ENCODE data around the gene NFATC1.

The NFATC1 gene

GRCh38 chr18:79410731-79411613, 15.2 kb downstream of the NFATC1 start:
- Mint-ChIP-seq H3K9me3 (no peaks in the 10 kb centered on the region), H3K27me3 (no peaks in the 10 kb centered on the region), H3K4me1 (ENCODE audit: low read depth) (peaks cover 13% of the 10 kb centered on the region), H3K27ac (no peak overlapping the region), H3K4me3 (no peak overlapping the region), H3K36me3 (ENCODE audit: low read depth) (peaks cover 38% of the 10 kb centered on the region)
- intact Hi-C loops (cut with micrococcal nuclease), result no loop called here

- intact Hi-C loops (cut with micrococcal nuclease), result no loop called here
- Mint-ChIP-seq H3K27me3 (no peaks in the 10 kb centered on the region), H3K4me3 (no peak overlapping the region), H3K27ac (no peak overlapping the region), H3K4me1 (ENCODE audit: low read depth) (peaks cover 4% of the 10 kb centered on the region), H3K9me3 (no peaks in the 10 kb centered on the region), H3K36me3 (ENCODE audit: low read depth) (peaks cover 40% of the 10 kb centered on the region)
Observed at GRCh38 chr18:79411614-79412526, 16.1 kb downstream of the NFATC1 start.

DNA sequence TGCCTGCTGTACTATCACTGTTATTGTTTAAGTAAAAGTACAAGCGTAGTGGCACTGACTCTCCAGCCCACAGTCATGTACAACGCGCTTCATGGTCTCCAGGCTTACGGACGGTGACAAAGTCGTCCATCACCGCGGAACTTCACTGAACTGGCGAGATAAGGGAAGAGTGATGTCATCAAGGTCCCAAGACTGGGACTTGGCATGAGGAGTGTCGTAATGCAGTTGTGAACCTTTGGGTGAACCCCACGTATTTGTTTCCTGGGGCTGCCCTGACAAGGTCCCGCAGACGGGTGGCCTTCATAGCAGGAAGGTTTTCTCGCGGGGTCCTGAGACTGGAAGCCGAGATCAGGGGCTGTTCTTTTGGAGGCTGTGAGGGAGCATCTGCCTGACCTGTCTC, 17.3 kb downstream of the NFATC1 start:
- H3K4me1 Mint-ChIP-seq (ENCODE audit: low read depth), result no peaks in the 10 kb centered on the region
- intact Hi-C loops (cut with micrococcal nuclease), result no loop called here
- no peak overlapping the region for H3K4me3 Mint-ChIP-seq
- no peaks in the 10 kb centered on the region for H3K27me3 Mint-ChIP-seq
- peaks cover 38% of the 10 kb centered on the region for H3K36me3 Mint-ChIP-seq (ENCODE audit: low read depth)
- H3K9me3 Mint-ChIP-seq, result no peaks in the 10 kb centered on the region
- H3K27ac Mint-ChIP-seq, result no peak overlapping the region

- H3K27ac Mint-ChIP-seq, result no peak overlapping the region
- no peaks in the 10 kb centered on the region for H3K9me3 Mint-ChIP-seq
- no peaks in the 10 kb centered on the region for H3K4me1 Mint-ChIP-seq (ENCODE audit: low read depth)
- H3K36me3 Mint-ChIP-seq (ENCODE audit: low read depth), result peaks cover 42% of the 10 kb centered on the region
- no peak overlapping the region for H3K4me3 Mint-ChIP-seq
- H3K27me3 Mint-ChIP-seq, result no peaks in the 10 kb centered on the region
- intact Hi-C loops (cut with micrococcal nuclease), result no loop called here
Observed at GRCh38 chr18:79413426-79413825, 17.7 kb downstream of the NFATC1 start.

DNA sequence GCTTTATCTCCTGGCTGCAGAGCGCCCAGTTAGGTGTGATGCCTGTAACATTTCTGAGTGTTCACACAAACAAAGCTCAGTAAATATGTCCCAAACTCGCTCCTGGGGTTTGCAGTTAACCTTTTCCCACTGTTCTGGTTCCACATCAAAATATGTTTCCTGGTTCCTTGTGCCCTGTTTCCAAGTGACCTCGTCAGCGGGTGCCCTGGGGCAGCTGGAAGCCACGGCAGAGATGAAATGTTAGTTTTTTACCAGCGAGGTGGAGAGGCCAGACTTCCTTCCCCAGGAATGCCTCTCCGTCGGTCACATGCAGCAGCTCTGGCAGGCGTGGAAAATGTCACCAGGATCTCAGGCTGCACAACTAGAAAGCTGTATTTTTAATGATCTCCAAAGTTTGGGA, 18.2 kb downstream of the NFATC1 start:
- intact Hi-C loops (cut with micrococcal nuclease), result no loop called here
- H3K4me1 Mint-ChIP-seq (ENCODE audit: low read depth), result no peaks in the 10 kb centered on the region

GRCh38 chr18:79416022-79416676, 20.4 kb downstream of the NFATC1 start:
- H3K36me3 Mint-ChIP-seq (ENCODE audit: low read depth), result peaks cover 67% of the 10 kb centered on the region
- H3K27me3 Mint-ChIP-seq, result no peaks in the 10 kb centered on the region
- H3K4me3 Mint-ChIP-seq, result no peak overlapping the region
- H3K9me3 Mint-ChIP-seq, result no peaks in the 10 kb centered on the region
- no peak overlapping the region for H3K27ac Mint-ChIP-seq
- H3K4me1 Mint-ChIP-seq (ENCODE audit: low read depth), result peaks cover 9% of the 10 kb centered on the region
- intact Hi-C loops (cut with micrococcal nuclease), result no loop called here

More for the DNA sequence above, 18.2 kb downstream of the NFATC1 start:
- Mint-ChIP-seq H3K4me3 (no peak overlapping the region), H3K9me3 (no peaks in the 10 kb centered on the region), H3K27me3 (no peaks in the 10 kb centered on the region), H3K27ac (no peak overlapping the region), H3K36me3 (ENCODE audit: low read depth) (peaks cover 47% of the 10 kb centered on the region)

DNA sequence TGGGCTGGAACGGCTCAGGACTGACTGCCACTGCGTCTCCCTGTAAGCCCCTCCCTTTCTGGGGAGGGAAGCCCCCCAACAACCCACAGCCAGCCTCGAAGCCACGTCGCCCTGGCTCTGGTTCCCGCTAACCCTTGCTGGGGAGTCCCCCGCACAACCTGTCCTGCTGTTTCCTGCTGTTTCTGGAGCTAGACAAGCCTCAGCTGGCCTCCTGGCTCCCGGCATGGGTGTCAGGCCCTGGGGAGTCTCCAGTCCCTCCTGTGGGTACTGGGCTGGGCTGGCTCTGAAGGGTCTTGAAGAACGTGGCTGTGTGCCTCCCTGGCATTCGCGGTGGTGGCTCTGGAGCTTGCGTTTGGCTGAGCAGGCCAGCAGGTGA, 20.9 kb downstream of the NFATC1 start:
- H3K27ac Mint-ChIP-seq, result no peak overlapping the region
- no peaks in the 10 kb centered on the region for H3K27me3 Mint-ChIP-seq

GRCh38 chr18:79418236-79418635, 22.5 kb downstream of the NFATC1 start:
- Mint-ChIP-seq H3K4me3 (no peak overlapping the region), H3K36me3 (ENCODE audit: low read depth) (peaks cover 74% of the 10 kb centered on the region), H3K4me1 (ENCODE audit: low read depth) (peaks cover 16% of the 10 kb centered on the region), H3K27me3 (no peaks in the 10 kb centered on the region), H3K9me3 (no peaks in the 10 kb centered on the region), H3K27ac (no peak overlapping the region)
- intact Hi-C loops (cut with micrococcal nuclease), result no loop called here

More for the DNA sequence above, 20.9 kb downstream of the NFATC1 start:
- intact Hi-C loops (cut with micrococcal nuclease), result no loop called here
- peaks cover 72% of the 10 kb centered on the region for H3K36me3 Mint-ChIP-seq (ENCODE audit: low read depth)
- no peak overlapping the region for H3K4me3 Mint-ChIP-seq
- H3K9me3 Mint-ChIP-seq, result no peaks in the 10 kb centered on the region
- H3K4me1 Mint-ChIP-seq (ENCODE audit: low read depth), result peaks cover 14% of the 10 kb centered on the region

DNA sequence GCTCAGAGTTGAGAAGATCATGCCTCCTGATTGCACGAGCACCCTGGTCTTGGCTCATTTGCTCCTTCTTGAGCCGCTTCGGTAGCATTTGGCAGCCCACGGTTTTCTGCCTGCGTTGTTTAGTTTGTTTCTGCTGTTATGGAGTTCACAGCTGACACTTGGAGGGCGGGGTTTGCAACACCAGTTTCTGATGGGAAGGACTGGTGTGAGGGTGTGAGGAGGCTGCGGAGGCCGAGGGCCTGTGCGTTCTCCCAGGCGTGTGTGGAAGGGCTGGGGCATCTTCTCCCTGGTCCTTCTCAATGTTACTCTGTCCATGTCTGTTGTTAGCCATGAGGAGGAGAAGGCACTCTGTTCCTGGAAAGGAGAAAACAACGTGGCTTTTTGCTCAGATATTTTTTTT, 22.9 kb downstream of the NFATC1 start:
- Mint-ChIP-seq H3K9me3 (no peaks in the 10 kb centered on the region), H3K4me1 (ENCODE audit: low read depth) (peaks cover 16% of the 10 kb centered on the region), H3K4me3 (no peak overlapping the region), H3K27me3 (no peaks in the 10 kb centered on the region), H3K36me3 (ENCODE audit: low read depth) (peaks cover 70% of the 10 kb centered on the region), H3K27ac (no peak overlapping the region)
- intact Hi-C loops (cut with micrococcal nuclease), result no loop called here

DNA sequence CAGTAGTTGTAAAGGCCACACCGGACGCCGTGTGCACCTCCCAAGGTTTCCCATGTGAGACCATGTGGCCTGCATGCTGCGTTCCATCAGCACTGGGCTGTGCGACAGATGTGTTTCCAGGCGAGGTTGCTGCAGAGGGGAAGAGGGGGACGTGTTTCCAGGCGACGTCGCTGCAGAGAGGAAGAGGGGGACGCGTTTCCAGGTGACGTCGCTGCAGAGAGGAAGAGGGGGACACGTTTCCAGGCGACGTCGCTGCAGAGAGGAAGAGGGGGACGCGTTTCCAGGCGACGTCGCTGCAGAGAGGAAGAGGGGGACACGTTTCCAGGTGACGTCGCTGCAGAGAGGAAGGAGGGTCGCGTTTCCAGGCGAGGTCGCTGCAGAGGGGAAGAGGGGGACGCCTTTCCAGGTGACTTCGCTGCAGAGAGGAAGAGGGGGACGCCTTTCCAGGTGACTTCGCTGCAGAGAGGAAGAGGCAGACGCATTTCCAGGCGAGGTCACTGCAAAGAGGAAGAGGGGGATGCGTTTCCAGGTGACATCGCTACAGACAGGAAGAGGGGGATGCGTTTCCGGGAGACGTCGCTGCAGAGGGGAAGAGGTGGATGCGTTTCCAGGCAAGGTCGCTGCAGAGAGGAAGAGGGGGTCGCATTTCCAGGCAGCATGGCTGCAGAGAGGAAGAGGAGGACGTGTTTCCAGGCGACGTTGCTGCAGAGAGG, 24.5 kb downstream of the NFATC1 start:
- intact Hi-C loops (cut with micrococcal nuclease), result no loop called here
- peaks cover 66% of the 10 kb centered on the region for H3K36me3 Mint-ChIP-seq (ENCODE audit: low read depth)
- no peak overlapping the region for H3K4me3 Mint-ChIP-seq
- no peaks in the 10 kb centered on the region for H3K27me3 Mint-ChIP-seq
- H3K27ac Mint-ChIP-seq, result no peak overlapping the region
- H3K9me3 Mint-ChIP-seq, result no peaks in the 10 kb centered on the region
- H3K4me1 Mint-ChIP-seq (ENCODE audit: low read depth), result peaks cover 26% of the 10 kb centered on the region

- intact Hi-C loops (cut with micrococcal nuclease), result no loop called here
Observed at GRCh38 chr18:79421275-79421857, 25.6 kb downstream of the NFATC1 start.

GRCh38 chr18:79422022-79422782, 26.5 kb downstream of the NFATC1 start:
- H3K27ac Mint-ChIP-seq, result no peak overlapping the region

More at GRCh38 chr18:79421275-79421857, 25.6 kb downstream of the NFATC1 start:
- Mint-ChIP-seq H3K36me3 (ENCODE audit: low read depth) (peaks cover 74% of the 10 kb centered on the region), H3K27me3 (no peaks in the 10 kb centered on the region), H3K27ac (no peak overlapping the region), H3K4me1 (ENCODE audit: low read depth) (peaks cover 26% of the 10 kb centered on the region), H3K9me3 (no peaks in the 10 kb centered on the region), H3K4me3 (no peak overlapping the region)

More at GRCh38 chr18:79422022-79422782, 26.5 kb downstream of the NFATC1 start:
- Mint-ChIP-seq H3K4me1 (ENCODE audit: low read depth) (peaks cover 26% of the 10 kb centered on the region), H3K9me3 (no peaks in the 10 kb centered on the region), H3K4me3 (no peak overlapping the region), H3K36me3 (ENCODE audit: low read depth) (peaks cover 70% of the 10 kb centered on the region), H3K27me3 (no peaks in the 10 kb centered on the region)
- intact Hi-C loops (cut with micrococcal nuclease), result no loop called here

Data from dendritic cell treated with granulocyte-macrophage colony-stimulating factor and Interleukin-4, amounts not matched to agents 40 ng/mL and 50 ng/mL, for 4 days (primary cell).